Lung (tissue), 12 donors: ENCODE data around the gene PPM1J. TPM values are rescaled to one million over a fixed set of nuclear protein-coding genes. Genes with fewer than 3 reads are reported as not detected.

ENCODE experiments used
- ATAC-seq: fragments of 200-7000 bp; cut with Tn5 transposase; one replicate; pipeline ENCODE4 v1.9.1; 2020; ENCODE audit warnings: moderate number of reproducible peaks; ENCODE audit not compliant: insufficient read depth, low FRiP score
- DNase-seq, 3 donors: peaks; one replicate each; pipeline ENCODE4 v3.0.0-alpha.2; 2013 to 2017
- H3K27ac ChIP-seq, 2 donors: one replicate each; pipeline ENCODE4 v1.5.1; 2013; ENCODE audit warnings: mild to moderate bottlenecking in 2 of 2, moderate library complexity in 2 of 2, control low read depth in 1 of 2, inconsistent platforms in 1 of 2, low read depth in 1 of 2, low read length in 1 of 2
- H3K27me3 ChIP-seq, 3 donors: one replicate each; pipeline ENCODE4 v1.5.1; 2013; ENCODE audit warnings: low read length in 2 of 3; ENCODE audit not compliant: control insufficient read depth in 3 of 3, insufficient read depth in 3 of 3
- H3K36me3 ChIP-seq, 4 donors: one replicate each; pipeline ENCODE4 v1.5.1; 2013; ENCODE audit warnings: low read length in 4 of 4, mild to moderate bottlenecking in 1 of 4, moderate library complexity in 1 of 4; ENCODE audit not compliant: control insufficient read depth in 4 of 4, insufficient read depth in 4 of 4
- H3K4me1 ChIP-seq, 5 donors: one replicate each; pipeline ENCODE4 v1.5.1; 2013; ENCODE audit warnings: low read length in 5 of 5, mild to moderate bottlenecking in 2 of 5, moderate library complexity in 1 of 5; ENCODE audit not compliant: control insufficient read depth in 5 of 5, insufficient read depth in 5 of 5
- H3K4me3 ChIP-seq: one replicate; pipeline ENCODE4 v1.5.1; 2013; ENCODE audit warnings: mild to moderate bottlenecking, control low read depth, moderate library complexity
- H3K9ac ChIP-seq, 2 donors: one replicate each; pipeline ENCODE4 v1.5.1; 2013; ENCODE audit warnings: low read length in 2 of 2, control low read depth in 1 of 2; ENCODE audit not compliant: insufficient read depth in 1 of 2
- H3K9me3 ChIP-seq, 4 donors: one replicate each; pipeline ENCODE4 v1.5.1; 2013; ENCODE audit warnings: low read length in 3 of 4, mild to moderate bottlenecking in 1 of 4, moderate library complexity in 1 of 4; ENCODE audit not compliant: control insufficient read depth in 4 of 4, insufficient read depth in 3 of 4
- WGBS, 2 donors: extraction: QIAGEN DNeasy Blood & Tissue Kit; methylation state at CpG; one replicate each; pipeline ENCODE4 v1.1.7; 2013; 5-methylcytosine and 5-hydroxymethylcytosine counted together
- polyA plus RNA-seq, 2 donors: library from polyadenylated mRNA; stranded (reverse); fragments of 200-250 nt; gene quantifications; one replicate each; pipeline ENCODE4 v1.2.1, GENCODE V29; 2013
- total RNA-seq, 2 donors: library from RNA; depleted of rRNA in 1 of 2; stranded (reverse); fragments of >200 nt in 1 of 2; gene quantifications; one replicate each; pipeline ENCODE4 v1.2.1, GENCODE V29; 2014 to 2021
- TF ChIP-seq, protein P1 (sequence below): IDR thresholded peaks from 2 replicates; pipeline ENCODE4 v1.5.1; 2012; ENCODE audit warnings: mild to moderate bottlenecking; ENCODE audit errors: control extremely low read depth, extremely low read depth
- donor health status: control.
- donor health status: control.
- donor health status: Bipolar disorder and iron deficiency.
- donor health status: healthy.
- donor health status: DM: yes; HTN: yes; CAD: no.

The PPM1J gene
- total and polyA plus RNA-seq, 4 donors: 0.45 to 0.92 (median 0.64) TPM; not detected in 1

DNA sequence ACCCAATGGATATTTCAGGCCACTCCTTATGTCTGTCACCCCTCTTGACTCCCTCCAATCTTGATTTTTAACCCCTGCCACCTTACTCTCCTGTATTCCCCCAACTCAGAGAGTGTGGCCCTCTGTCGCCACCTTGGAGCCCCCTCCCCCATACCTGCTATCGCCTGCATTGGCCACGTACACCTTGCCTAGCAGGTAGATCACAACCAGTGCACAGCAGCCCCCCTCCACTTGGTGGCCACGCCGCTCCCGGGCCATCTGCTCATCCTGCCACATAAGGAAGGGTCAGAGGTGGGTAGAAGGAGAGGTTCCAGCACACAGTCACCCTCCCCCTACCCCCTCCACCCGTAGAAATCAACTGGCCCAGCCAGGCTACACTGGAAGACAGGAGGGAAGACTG lies 2.9 kb downstream of the PPM1J start:
- TF ChIP-seq, protein P1, sequence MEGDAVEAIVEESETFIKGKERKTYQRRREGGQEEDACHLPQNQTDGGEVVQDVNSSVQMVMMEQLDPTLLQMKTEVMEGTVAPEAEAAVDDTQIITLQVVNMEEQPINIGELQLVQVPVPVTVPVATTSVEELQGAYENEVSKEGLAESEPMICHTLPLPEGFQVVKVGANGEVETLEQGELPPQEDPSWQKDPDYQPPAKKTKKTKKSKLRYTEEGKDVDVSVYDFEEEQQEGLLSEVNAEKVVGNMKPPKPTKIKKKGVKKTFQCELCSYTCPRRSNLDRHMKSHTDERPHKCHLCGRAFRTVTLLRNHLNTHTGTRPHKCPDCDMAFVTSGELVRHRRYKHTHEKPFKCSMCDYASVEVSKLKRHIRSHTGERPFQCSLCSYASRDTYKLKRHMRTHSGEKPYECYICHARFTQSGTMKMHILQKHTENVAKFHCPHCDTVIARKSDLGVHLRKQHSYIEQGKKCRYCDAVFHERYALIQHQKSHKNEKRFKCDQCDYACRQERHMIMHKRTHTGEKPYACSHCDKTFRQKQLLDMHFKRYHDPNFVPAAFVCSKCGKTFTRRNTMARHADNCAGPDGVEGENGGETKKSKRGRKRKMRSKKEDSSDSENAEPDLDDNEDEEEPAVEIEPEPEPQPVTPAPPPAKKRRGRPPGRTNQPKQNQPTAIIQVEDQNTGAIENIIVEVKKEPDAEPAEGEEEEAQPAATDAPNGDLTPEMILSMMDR: no peak
- no peak for ATAC-seq
- no peak overlapping the region for H3K4me3 ChIP-seq
- H3K27me3 ChIP-seq: peaks cover 0 to 15% (median 0%) of the 10 kb centered on the region in 3 donors
- H3K27ac ChIP-seq: no peak overlapping the region
- peaks cover 0 to 25% (median 5%) of the 10 kb centered on the region in 5 donors for H3K4me1 ChIP-seq
- H3K9ac ChIP-seq: no peak overlapping the region
- 85 to 94% methylated on average over 7 of the region's 7 CpGs for WGBS, 2 donors
- H3K36me3 ChIP-seq: no peaks in the 10 kb centered on the region
- no peaks in the 10 kb centered on the region for H3K9me3 ChIP-seq
- no peak for DNase-seq

DNA sequence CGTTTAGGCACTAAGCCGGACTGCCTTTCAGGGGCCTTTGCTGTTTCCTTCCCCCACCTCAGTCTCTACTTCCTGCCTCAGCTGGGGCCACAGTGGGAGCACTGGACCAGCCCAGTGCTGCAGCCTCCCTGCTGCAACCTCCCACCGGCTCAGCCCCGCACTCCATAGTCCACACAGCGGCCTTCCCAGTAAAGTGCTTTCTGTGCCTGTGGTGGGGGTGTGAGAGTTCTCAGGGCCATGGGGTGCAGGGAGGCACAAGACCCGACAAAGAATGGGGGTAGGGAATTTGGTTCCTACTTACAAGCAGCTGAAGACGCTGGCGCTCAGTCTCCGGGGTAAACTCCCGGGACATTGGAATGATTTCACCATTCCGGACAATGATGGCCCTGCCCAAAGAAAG lies 3.5 kb downstream of the PPM1J start:
- no peak overlapping the region for H3K27ac ChIP-seq
- H3K27me3 ChIP-seq: peaks cover 0 to 15% (median 0%) of the 10 kb centered on the region in 3 donors
- DNase-seq: no peak
- H3K4me1 ChIP-seq: peaks cover 0 to 25% (median 5%) of the 10 kb centered on the region in 5 donors
- H3K9me3 ChIP-seq: no peaks in the 10 kb centered on the region
- no peak for ATAC-seq
- no peaks in the 10 kb centered on the region for H3K36me3 ChIP-seq
- no peak overlapping the region for H3K4me3 ChIP-seq
- TF ChIP-seq, protein P1: no peak
- no peak overlapping the region for H3K9ac ChIP-seq
- WGBS, 2 donors: 79 to 80% methylated on average over 11 of the region's 11 CpGs

DNA sequence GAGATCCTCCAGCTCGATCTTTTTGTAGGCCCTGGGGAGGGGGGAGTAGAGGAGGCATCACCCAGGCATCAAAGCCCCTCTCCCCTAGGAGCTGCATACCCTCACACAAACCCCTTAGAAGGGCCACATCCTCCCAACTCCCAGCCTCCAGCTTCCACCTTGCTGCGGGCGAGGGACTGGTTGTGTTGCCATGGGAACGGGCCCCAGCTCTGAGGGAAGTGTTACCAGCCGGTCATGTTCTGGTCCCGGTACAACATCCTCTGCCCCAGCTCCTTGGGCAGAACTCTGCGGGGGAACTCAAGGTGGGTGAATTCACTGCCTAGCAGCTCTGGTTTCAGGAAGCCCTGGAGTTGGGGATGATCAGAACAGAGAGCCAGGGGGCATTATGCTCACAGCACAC lies 4.1 kb downstream of the PPM1J start:
- no peak overlapping the region for H3K27ac ChIP-seq
- H3K9ac ChIP-seq: no peak overlapping the region
- 63 to 73% methylated on average over 7 of the region's 7 CpGs for WGBS, 2 donors
- ATAC-seq (no peak), DNase-seq (no peak)
- no peaks in the 10 kb centered on the region for H3K36me3 ChIP-seq
- H3K9me3 ChIP-seq: no peaks in the 10 kb centered on the region
- H3K27me3 ChIP-seq: peaks cover 0 to 15% (median 0%) of the 10 kb centered on the region in 3 donors
- TF ChIP-seq, protein P1: no peak
- peaks cover 0 to 25% (median 5%) of the 10 kb centered on the region in 5 donors for H3K4me1 ChIP-seq
- no peak overlapping the region for H3K4me3 ChIP-seq

DNA sequence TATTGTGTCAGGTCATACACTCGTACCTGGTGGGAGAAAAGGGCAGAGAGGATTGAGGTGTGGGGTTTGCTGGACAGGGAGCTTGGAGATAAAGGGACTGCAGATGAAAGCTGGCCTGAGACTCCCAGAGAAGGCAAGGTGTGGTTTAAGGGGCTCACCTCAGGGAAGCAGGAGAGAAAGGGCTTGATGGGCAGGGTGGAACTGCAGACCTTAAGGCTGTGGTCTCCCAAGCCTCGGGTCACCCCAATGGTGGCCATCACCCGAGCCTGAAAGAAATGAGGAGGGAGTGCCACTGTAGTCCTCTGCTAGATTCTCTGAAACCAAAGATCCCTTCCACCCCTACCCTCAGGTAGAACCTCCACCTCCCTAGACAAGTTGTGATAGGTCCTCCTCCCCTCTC lies 4.5 kb downstream of the PPM1J start:
- H3K9me3 ChIP-seq: no peaks in the 10 kb centered on the region
- DNase-seq: no peak
- TF ChIP-seq, protein P1: no peak
- H3K4me3 ChIP-seq: no peak overlapping the region
- 88 to 91% methylated on average over 3 of the region's 3 CpGs for WGBS, 2 donors
- peaks cover 0 to 25% (median 5%) of the 10 kb centered on the region in 5 donors for H3K4me1 ChIP-seq
- ATAC-seq: no peak
- H3K9ac ChIP-seq: no peak overlapping the region
- no peaks in the 10 kb centered on the region for H3K36me3 ChIP-seq
- no peak overlapping the region for H3K27ac ChIP-seq
- peaks cover 0 to 15% (median 0%) of the 10 kb centered on the region in 3 donors for H3K27me3 ChIP-seq
